HK-2 (cell line): ENCODE measurements around the gene ALPG.
A peak's percentile ranks its signal among the peaks of the same experiment; 100 is the strongest.
"Not testable (repeated sequence)": the region's sequence is repeated elsewhere in the genome, so short reads cannot be mapped to it uniquely, and the experiment has no call there.

Experiments used
- DNase-seq: peaks from one replicate; pipeline ENCODE4 v3.0.0-alpha.2; 2018; ENCODE audit not compliant: unreplicated experiment

ALPG gene

GRCh38 chr2:232376713-232377112, 29.9 kb upstream of the ALPG start:
- DNase-seq = no peak

GRCh38 chr2:232377319-232377718, 29.3 kb upstream of the ALPG start:
- no peak for DNase-seq

GRCh38 chr2:232377841-232378734, 28.6 kb upstream of the ALPG start:
- no peak for DNase-seq

- DNase-seq = not testable (repeated sequence)
Observed at GRCh38 chr2:232378735-232379151, 27.9 kb upstream of the ALPG start, which contains the start of gene ALPP. TSS of gene ALPP (plus strand) at chr2:232378751. CDS start at chr2:232378803, 52 bp downstream.

GRCh38 chr2:232379610-232380590, 26.7 kb upstream of the ALPG start:
- not testable (repeated sequence) for DNase-seq

- not testable (repeated sequence) for DNase-seq
Observed at GRCh38 chr2:232381204-232382031, 25.2 kb upstream of the ALPG start.

GRCh38 chr2:232382331-232383225, 24.1 kb upstream of the ALPG start:
- DNase-seq = no peak

GRCh38 chr2:232384466-232384865, 22.2 kb upstream of the ALPG start:
- DNase-seq = no peak

- not testable (repeated sequence) for DNase-seq
Observed at GRCh38 chr2:232385058-232385457, 21.6 kb upstream of the ALPG start.

- DNase-seq = peak; percentile 31
Observed at GRCh38 chr2:232385660-232386489, 20.8 kb upstream of the ALPG start.

- DNase-seq = no peak
Observed at GRCh38 chr2:232386490-232386739, 20.2 kb upstream of the ALPG start.

- peak; percentile 61 for DNase-seq
Observed at GRCh38 chr2:232386740-232387450, 19.7 kb upstream of the ALPG start.

GRCh38 chr2:232387451-232388171, 19.0 kb upstream of the ALPG start:
- DNase-seq = no peak

- DNase-seq = no peak
Observed at GRCh38 chr2:232388324-232388891, 18.2 kb upstream of the ALPG start.

GRCh38 chr2:232389327-232389726, 17.3 kb upstream of the ALPG start:
- peak; percentile 40 for DNase-seq

GRCh38 chr2:232390661-232391060, 16.0 kb upstream of the ALPG start:
- DNase-seq = no peak

- no peak for DNase-seq
Observed at GRCh38 chr2:232393556-232393955, 13.1 kb upstream of the ALPG start.

GRCh38 chr2:232394431-232394830, 12.2 kb upstream of the ALPG start:
- DNase-seq = not testable (repeated sequence)
